ENCODE results near the gene LRIG3. TPM values are rescaled to one million over a fixed set of nuclear protein-coding genes. Genes with fewer than 3 reads are reported as not detected.

LRIG3 gene
- total RNA-seq, 2 donors from 2014 or later, result 68.6 to 71.6 TPM

- Histone ChIP-seq H3K27ac (no peak overlapping the region), H3K36me3 (replicated peaks in 1 of 2; ENCODE audit: insufficient read depth in 1 of 2, low read depth in 2 of 2) (no peaks in the 10 kb centered on the region), H3K4me1 (peaks cover 12% of the 10 kb centered on the region), H3K27me3 (no peaks in the 10 kb centered on the region), H3K4me3 (no peak overlapping the region), H3K9me3 (no peaks in the 10 kb centered on the region)
- DNase-seq (no peak), ATAC-seq (no peak)
- TF ChIP-seq POLR2A (IDR thresholded peaks at IDR 0.05), result no peak
- 87 to 94% methylated on average over 3 of the region's 3 CpGs for WGBS, 2 donors
- intact Hi-C loops (cut with DNase I), result no loop called here
Observed at GRCh38 chr12:58943079-58943478, 22.8 kb upstream of the LRIG3 start.

GRCh38 chr12:58942345-58942744 is 22.0 kb upstream of the LRIG3 start:
- Histone ChIP-seq H3K4me3 (no peak overlapping the region), H3K9me3 (no peaks in the 10 kb centered on the region), H3K4me1 (peaks cover 12% of the 10 kb centered on the region), H3K27ac (no peak overlapping the region), H3K36me3 (replicated peaks in 1 of 2; ENCODE audit: insufficient read depth in 1 of 2, low read depth in 2 of 2) (no peaks in the 10 kb centered on the region), H3K27me3 (no peaks in the 10 kb centered on the region)
- DNase-seq (no peak), ATAC-seq (no peak)
- 94 to 96% methylated on average over 2 of the region's 2 CpGs for WGBS, 2 donors
- TF ChIP-seq POLR2A (IDR thresholded peaks at IDR 0.05) (no peak), CTCF (IDR thresholded peaks at IDR 0.05) (no peak)
- intact Hi-C loops (cut with DNase I), result no loop called here

DNA sequence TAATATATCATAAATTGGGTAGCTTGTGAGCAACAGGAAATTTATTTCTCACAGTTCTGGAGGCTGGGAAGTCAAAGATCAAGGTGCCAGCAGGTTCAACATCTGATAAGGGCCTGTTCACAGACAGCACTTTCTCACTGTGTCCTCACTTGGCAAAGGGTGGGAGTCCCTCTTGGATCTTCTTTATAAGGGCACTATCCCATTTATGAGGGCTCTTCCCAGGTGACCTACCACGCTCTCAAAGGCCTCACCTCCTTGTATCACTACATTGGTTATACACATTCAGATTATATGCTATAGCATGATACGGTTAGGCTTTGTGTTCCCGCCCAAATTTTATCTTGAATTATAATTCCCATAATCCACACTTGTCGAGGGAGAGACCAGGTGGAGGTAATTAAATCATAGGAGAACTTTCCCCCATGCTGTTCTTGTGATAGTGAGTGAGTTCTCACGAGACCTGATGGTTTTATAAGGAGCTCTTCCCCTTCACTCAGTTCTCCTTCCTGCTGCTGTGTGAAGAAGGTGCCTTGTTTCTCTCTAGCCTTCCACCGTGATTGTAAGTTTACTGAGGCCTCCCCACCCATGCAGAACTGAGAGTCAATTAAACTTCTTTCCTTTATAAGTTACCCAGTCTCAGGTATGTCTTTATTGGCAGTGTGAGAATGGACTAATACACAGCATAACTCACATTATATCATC is 19.2 kb upstream of the LRIG3 start:
- Histone ChIP-seq H3K27me3 (no peaks in the 10 kb centered on the region), H3K4me1 (peaks cover 12% of the 10 kb centered on the region), H3K9me3 (no peaks in the 10 kb centered on the region), H3K27ac (no peak overlapping the region), H3K36me3 (replicated peaks in 1 of 2; ENCODE audit: insufficient read depth in 1 of 2, low read depth in 2 of 2) (no peaks in the 10 kb centered on the region), H3K4me3 (no peak overlapping the region)
- ATAC-seq (no peak), DNase-seq (no peak)
- 90 to 93% methylated on average over 6 of the region's 6 CpGs for WGBS, 2 donors
- TF ChIP-seq POLR2A (IDR thresholded peaks at IDR 0.05) (no peak), CTCF (IDR thresholded peaks at IDR 0.05) (no peak)
- intact Hi-C loops (cut with DNase I), result no loop called here

GRCh38 chr12:58938440-58938839 is 18.1 kb upstream of the LRIG3 start:
- no peak overlapping the region for H3K4me3 ChIP-seq
- intact Hi-C loops (cut with DNase I), result no loop called here
- no peaks in the 10 kb centered on the region for H3K27me3 ChIP-seq
- H3K36me3 ChIP-seq (replicated peaks in 1 of 2; ENCODE audit: insufficient read depth in 1 of 2, low read depth in 2 of 2), result no peaks in the 10 kb centered on the region
- ATAC-seq (no peak), DNase-seq (no peak)
- peaks cover 12% of the 10 kb centered on the region for H3K4me1 ChIP-seq
- WGBS, 2 donors, result 34 to 61% methylated on average over 2 of the region's 2 CpGs
- no peak for TF ChIP-seq CTCF (IDR thresholded peaks at IDR 0.05)
- no peak for TF ChIP-seq POLR2A (IDR thresholded peaks at IDR 0.05)
- H3K9me3 ChIP-seq, result no peaks in the 10 kb centered on the region
- H3K27ac ChIP-seq, result no peak overlapping the region

GRCh38 chr12:58934528-58934927 is 14.2 kb upstream of the LRIG3 start:
- Histone ChIP-seq H3K4me3 (no peak overlapping the region), H3K27ac (no peak overlapping the region), H3K27me3 (no peaks in the 10 kb centered on the region), H3K36me3 (replicated peaks in 1 of 2; ENCODE audit: insufficient read depth in 1 of 2, low read depth in 2 of 2) (no peaks in the 10 kb centered on the region), H3K4me1 (no peaks in the 10 kb centered on the region), H3K9me3 (no peaks in the 10 kb centered on the region)
- ATAC-seq, result no peak
- 80 to 86% methylated on average over 3 of the region's 3 CpGs for WGBS, 2 donors
- no peak for DNase-seq
- TF ChIP-seq CTCF (IDR thresholded peaks at IDR 0.05) (no peak), POLR2A (IDR thresholded peaks at IDR 0.05) (no peak)
- intact Hi-C loops (cut with DNase I), result no loop called here
